Germinal center (tissue), 1 donor: Measurements from ENCODE around the gene PRRT3.
"Not testable (repeated sequence)": the region's sequence is repeated elsewhere in the genome, so short reads cannot be mapped to it uniquely, and the experiment has no call there.

Experiments
- DNase-seq: peaks from one replicate; pipeline ENCODE4 v3.0.0; 2012; ENCODE audit warnings: mixed read lengths, low spot score

Gene PRRT3

GRCh38 chr3:9947025-9947995 is 4.9 kb downstream of the PRRT3 start:
- DNase-seq = no peak

GRCh38 chr3:9946112-9947024 is 5.8 kb downstream of the PRRT3 start:
- peak; percentile 75 for DNase-seq

GRCh38 chr3:9945358-9945757 is 6.8 kb downstream of the PRRT3 start:
- DNase-seq = no peak

GRCh38 chr3:9944271-9944670 is 7.9 kb downstream of the PRRT3 start:
- DNase-seq = no peak

- DNase-seq = no peak
Measured at GRCh38 chr3:9942934-9943690, 9.1 kb downstream of the PRRT3 start.

- DNase-seq = no peak
Measured at GRCh38 chr3:9942164-9942563, 10.0 kb downstream of the PRRT3 start.

GRCh38 chr3:9940746-9941145 is 11.5 kb downstream of the PRRT3 start:
- DNase-seq = no peak

GRCh38 chr3:9939906-9940305 is 12.3 kb downstream of the PRRT3 start:
- not testable (repeated sequence) for DNase-seq

GRCh38 chr3:9938966-9939365 is 13.2 kb downstream of the PRRT3 start:
- DNase-seq = no peak

- DNase-seq = no peak
Measured at GRCh38 chr3:9937486-9938238, 14.5 kb downstream of the PRRT3 start.

GRCh38 chr3:9935966-9936510 is 16.2 kb downstream of the PRRT3 start:
- DNase-seq = no peak

GRCh38 chr3:9934993-9935392 is 17.2 kb downstream of the PRRT3 start:
- no peak for DNase-seq

- DNase-seq = no peak
Measured at GRCh38 chr3:9934235-9934621, 18.0 kb downstream of the PRRT3 start.

- peak; percentile 94 for DNase-seq
Measured at GRCh38 chr3:9933561-9934234, 18.5 kb downstream of the PRRT3 start, which contains the start of gene CRELD1. TSS of gene CRELD1 (plus strand) at chr3:9933834. CDS start at chr3:9934439, 605 bp downstream.

- DNase-seq = peak; percentile 81
Measured at GRCh38 chr3:9932843-9933560, 19.2 kb downstream of the PRRT3 start.

GRCh38 chr3:9932535-9932842 is 19.7 kb downstream of the PRRT3 start:
- no peak for DNase-seq

GRCh38 chr3:9930804-9931418 is 21.3 kb downstream of the PRRT3 start:
- no peak for DNase-seq

- DNase-seq = no peak
Measured at GRCh38 chr3:9928158-9928557, 24.1 kb downstream of the PRRT3 start.
